ENCODE results near the gene SORT1. TPM values are rescaled to one million over a fixed set of nuclear protein-coding genes. Genes with fewer than 3 reads are reported as not detected.

SORT1 gene
- total and polyA plus RNA-seq, 4 donors, result 1.0 to 10.6 (median 3.4) TPM

DNA sequence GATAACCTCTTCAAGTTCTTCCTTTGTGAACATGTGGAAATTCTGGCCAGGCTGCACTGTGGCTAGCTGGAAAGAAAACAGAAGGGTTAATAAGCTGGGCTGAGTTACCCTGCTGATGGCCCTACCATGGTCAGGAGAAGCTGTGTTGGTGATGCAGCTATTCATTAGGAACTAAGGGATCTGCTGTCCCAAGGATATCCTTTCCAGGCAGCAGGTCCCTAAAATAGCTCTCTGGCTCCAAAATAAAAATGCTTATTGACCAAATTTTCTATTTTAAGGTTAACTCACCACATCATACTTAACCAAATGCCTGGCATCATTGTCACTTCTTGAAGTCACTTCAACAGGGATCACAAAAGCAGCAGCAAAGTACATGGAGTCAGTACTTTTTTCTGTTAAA lies 4.3 kb upstream of the SORT1 start:
- H3K4me1 ChIP-seq (ENCODE audit: control insufficient read depth in 4 of 4, insufficient read depth in 4 of 4, low read length in 3 of 4), result peaks cover 3 to 13% (median 7%) of the 10 kb centered on the region in 4 donors
- peaks cover 0 to 46% (median 28%) of the 10 kb centered on the region in 4 donors for H3K36me3 ChIP-seq (ENCODE audit: control insufficient read depth in 4 of 4, insufficient read depth in 3 of 4, low read depth in 1 of 4, low read length in 3 of 4)
- no peak for DNase-seq (ENCODE audit: low spot score)
- no peak overlapping the region for H3K9ac ChIP-seq (ENCODE audit: low read depth in 1 of 2, low read length in 2 of 2)
- no peaks in the 10 kb centered on the region for H3K9me3 ChIP-seq (ENCODE audit: control insufficient read depth in 4 of 4, low read length in 3 of 4)
- H3K27me3 ChIP-seq (ENCODE audit: control insufficient read depth in 4 of 4, insufficient read depth in 4 of 4, low read length in 3 of 4), result no peaks in the 10 kb centered on the region
- TF ChIP-seq HNF4G (IDR thresholded peaks at IDR 0.05), result no peak
- no peak for TF ChIP-seq HNF4A (conservative IDR thresholded peaks at IDR 0.05)
- TF ChIP-seq NR2F2 (IDR thresholded peaks at IDR 0.05), result no peak
- TF ChIP-seq, protein P1, sequence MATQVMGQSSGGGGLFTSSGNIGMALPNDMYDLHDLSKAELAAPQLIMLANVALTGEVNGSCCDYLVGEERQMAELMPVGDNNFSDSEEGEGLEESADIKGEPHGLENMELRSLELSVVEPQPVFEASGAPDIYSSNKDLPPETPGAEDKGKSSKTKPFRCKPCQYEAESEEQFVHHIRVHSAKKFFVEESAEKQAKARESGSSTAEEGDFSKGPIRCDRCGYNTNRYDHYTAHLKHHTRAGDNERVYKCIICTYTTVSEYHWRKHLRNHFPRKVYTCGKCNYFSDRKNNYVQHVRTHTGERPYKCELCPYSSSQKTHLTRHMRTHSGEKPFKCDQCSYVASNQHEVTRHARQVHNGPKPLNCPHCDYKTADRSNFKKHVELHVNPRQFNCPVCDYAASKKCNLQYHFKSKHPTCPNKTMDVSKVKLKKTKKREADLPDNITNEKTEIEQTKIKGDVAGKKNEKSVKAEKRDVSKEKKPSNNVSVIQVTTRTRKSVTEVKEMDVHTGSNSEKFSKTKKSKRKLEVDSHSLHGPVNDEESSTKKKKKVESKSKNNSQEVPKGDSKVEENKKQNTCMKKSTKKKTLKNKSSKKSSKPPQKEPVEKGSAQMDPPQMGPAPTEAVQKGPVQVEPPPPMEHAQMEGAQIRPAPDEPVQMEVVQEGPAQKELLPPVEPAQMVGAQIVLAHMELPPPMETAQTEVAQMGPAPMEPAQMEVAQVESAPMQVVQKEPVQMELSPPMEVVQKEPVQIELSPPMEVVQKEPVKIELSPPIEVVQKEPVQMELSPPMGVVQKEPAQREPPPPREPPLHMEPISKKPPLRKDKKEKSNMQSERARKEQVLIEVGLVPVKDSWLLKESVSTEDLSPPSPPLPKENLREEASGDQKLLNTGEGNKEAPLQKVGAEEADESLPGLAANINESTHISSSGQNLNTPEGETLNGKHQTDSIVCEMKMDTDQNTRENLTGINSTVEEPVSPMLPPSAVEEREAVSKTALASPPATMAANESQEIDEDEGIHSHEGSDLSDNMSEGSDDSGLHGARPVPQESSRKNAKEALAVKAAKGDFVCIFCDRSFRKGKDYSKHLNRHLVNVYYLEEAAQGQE (IDR thresholded peaks at IDR 0.05), result no peak
- no peak for TF ChIP-seq RAD21 (IDR thresholded peaks at IDR 0.05)
- no peak for TF ChIP-seq YY1 (IDR thresholded peaks at IDR 0.05)
- TF ChIP-seq EGR1 (IDR thresholded peaks at IDR 0.05; ENCODE audit: low read depth in 2 of 2), result no peak
- TF ChIP-seq, protein P2, sequence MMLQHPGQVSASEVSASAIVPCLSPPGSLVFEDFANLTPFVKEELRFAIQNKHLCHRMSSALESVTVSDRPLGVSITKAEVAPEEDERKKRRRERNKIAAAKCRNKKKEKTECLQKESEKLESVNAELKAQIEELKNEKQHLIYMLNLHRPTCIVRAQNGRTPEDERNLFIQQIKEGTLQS (IDR thresholded peaks at IDR 0.05), result no peak
- no peak for TF ChIP-seq SP1 (IDR thresholded peaks at IDR 0.05)
- TF ChIP-seq GABPA (IDR thresholded peaks at IDR 0.05 in 1 of 2, conservative IDR thresholded peaks at IDR 0.05 in 1 of 2), result no peak
- TF ChIP-seq, protein P3, sequence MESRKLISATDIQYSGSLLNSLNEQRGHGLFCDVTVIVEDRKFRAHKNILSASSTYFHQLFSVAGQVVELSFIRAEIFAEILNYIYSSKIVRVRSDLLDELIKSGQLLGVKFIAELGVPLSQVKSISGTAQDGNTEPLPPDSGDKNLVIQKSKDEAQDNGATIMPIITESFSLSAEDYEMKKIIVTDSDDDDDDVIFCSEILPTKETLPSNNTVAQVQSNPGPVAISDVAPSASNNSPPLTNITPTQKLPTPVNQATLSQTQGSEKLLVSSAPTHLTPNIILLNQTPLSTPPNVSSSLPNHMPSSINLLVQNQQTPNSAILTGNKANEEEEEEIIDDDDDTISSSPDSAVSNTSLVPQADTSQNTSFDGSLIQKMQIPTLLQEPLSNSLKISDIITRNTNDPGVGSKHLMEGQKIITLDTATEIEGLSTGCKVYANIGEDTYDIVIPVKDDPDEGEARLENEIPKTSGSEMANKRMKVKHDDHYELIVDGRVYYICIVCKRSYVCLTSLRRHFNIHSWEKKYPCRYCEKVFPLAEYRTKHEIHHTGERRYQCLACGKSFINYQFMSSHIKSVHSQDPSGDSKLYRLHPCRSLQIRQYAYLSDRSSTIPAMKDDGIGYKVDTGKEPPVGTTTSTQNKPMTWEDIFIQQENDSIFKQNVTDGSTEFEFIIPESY (IDR thresholded peaks at IDR 0.05), result no peak
- H3K27ac ChIP-seq (ENCODE audit: low read depth in 1 of 2, low read length in 2 of 2), result no peak overlapping the region
- no peak overlapping the region for H3K4me3 ChIP-seq (ENCODE audit: low read depth in 1 of 3, low read length in 3 of 3)

DNA sequence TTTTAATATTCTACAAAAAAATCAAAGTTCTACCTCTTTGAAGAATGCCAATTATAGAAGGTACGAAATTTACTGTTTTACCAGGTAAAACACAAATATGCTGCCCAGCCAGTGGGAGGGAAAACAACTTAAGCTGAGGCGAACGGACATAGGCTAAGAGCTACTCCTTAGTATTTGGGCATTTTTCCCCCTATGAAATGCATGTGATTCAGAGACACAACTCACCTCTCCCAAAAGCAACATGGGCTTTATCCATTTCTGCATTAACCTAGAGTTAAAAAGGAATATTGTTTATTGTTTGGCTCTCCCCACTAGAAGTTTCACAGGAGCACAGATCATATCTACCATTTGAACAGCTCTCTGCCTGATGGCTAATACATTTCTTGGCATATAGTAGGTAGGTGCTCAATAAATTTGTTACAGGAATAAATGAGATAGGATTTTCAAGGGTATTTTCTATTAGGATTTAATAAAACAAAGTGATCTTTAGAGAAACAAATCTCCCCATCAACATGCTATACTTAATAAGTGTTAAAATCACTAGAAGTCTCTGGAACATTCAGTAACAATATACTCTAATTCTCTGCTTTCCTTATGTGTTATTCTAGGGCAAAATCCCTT lies 2.4 kb upstream of the SORT1 start:
- TF ChIP-seq, protein P3 (IDR thresholded peaks at IDR 0.05), result no peak
- TF ChIP-seq SP1 (IDR thresholded peaks at IDR 0.05), result no peak
- TF ChIP-seq EGR1 (IDR thresholded peaks at IDR 0.05; ENCODE audit: low read depth in 2 of 2), result no peak
- TF ChIP-seq RAD21 (IDR thresholded peaks at IDR 0.05), result no peak
- TF ChIP-seq, protein P1 (IDR thresholded peaks at IDR 0.05), result no peak
- no peak for TF ChIP-seq GABPA (IDR thresholded peaks at IDR 0.05 in 1 of 2, conservative IDR thresholded peaks at IDR 0.05 in 1 of 2)
- H3K4me3 ChIP-seq (ENCODE audit: low read depth in 1 of 3, low read length in 3 of 3), result no peak overlapping the region
- H3K9me3 ChIP-seq (ENCODE audit: control insufficient read depth in 4 of 4, low read length in 3 of 4), result no peaks in the 10 kb centered on the region
- H3K9ac ChIP-seq (ENCODE audit: low read depth in 1 of 2, low read length in 2 of 2), result no peak overlapping the region
- H3K27me3 ChIP-seq (ENCODE audit: control insufficient read depth in 4 of 4, insufficient read depth in 4 of 4, low read length in 3 of 4), result no peaks in the 10 kb centered on the region
- DNase-seq (ENCODE audit: low spot score), result no peak
- H3K36me3 ChIP-seq (ENCODE audit: control insufficient read depth in 4 of 4, insufficient read depth in 3 of 4, low read depth in 1 of 4, low read length in 3 of 4), result peaks cover 0 to 38% (median 24%) of the 10 kb centered on the region in 4 donors
- 89% methylated on average over 3 of the region's 3 CpGs for WGBS
- peaks cover 3 to 13% (median 9%) of the 10 kb centered on the region in 4 donors for H3K4me1 ChIP-seq (ENCODE audit: control insufficient read depth in 4 of 4, insufficient read depth in 4 of 4, low read length in 3 of 4)
- no peak overlapping the region for H3K27ac ChIP-seq (ENCODE audit: low read depth in 1 of 2, low read length in 2 of 2)

All from liver (tissue), 9 donors.